HEK293 (cell line): ENCODE measurements around the gene ENAH.

Source experiments
- BCL11A ChIP-seq: fragments of 450-650 bp; formaldehyde crosslinking; IDR thresholded peaks from 2 replicates; pipeline ENCODE4 v1.5.1; 2016; ENCODE audit warnings: low read depth, missing biosample characterization, missing genetic modification characterization
- BCL6B ChIP-seq: fragments of 450-650 bp; formaldehyde crosslinking; IDR thresholded peaks from 2 replicates; pipeline ENCODE4 v1.5.1; 2017; ENCODE audit warnings: missing biosample characterization, missing genetic modification characterization
- GLIS1 ChIP-seq: fragments of 450-650 bp; formaldehyde crosslinking; IDR thresholded peaks from 2 replicates; pipeline ENCODE4 v1.5.1; 2016; ENCODE audit warnings: missing biosample characterization, missing genetic modification characterization
- HIC1 ChIP-seq: fragments of 450-650 bp; formaldehyde crosslinking; IDR thresholded peaks from 2 replicates; pipeline ENCODE4 v1.5.1; 2016; ENCODE audit warnings: missing biosample characterization, missing genetic modification characterization
- KLF9 ChIP-seq: fragments of 450-650 bp; formaldehyde crosslinking; IDR thresholded peaks from 2 replicates; pipeline ENCODE4 v1.5.1; 2016; ENCODE audit warnings: missing biosample characterization, missing genetic modification characterization, low read depth
- OSR2 ChIP-seq: fragments of 450-650 bp; formaldehyde crosslinking; IDR thresholded peaks from 2 replicates; pipeline ENCODE4 v1.5.1; 2016; ENCODE audit warnings: missing biosample characterization, missing genetic modification characterization
- SP7 ChIP-seq: fragments of 450-650 bp; formaldehyde crosslinking; IDR thresholded peaks from 2 replicates; pipeline ENCODE4 v1.5.1; 2016; ENCODE audit warnings: missing biosample characterization, missing genetic modification characterization
- WT1 ChIP-seq: fragments of 450-650 bp; formaldehyde crosslinking; IDR thresholded peaks from 2 replicates; pipeline ENCODE4 v1.5.1; 2016; ENCODE audit warnings: missing biosample characterization, missing genetic modification characterization
- ZEB2 ChIP-seq: fragments of 450-650 bp; formaldehyde crosslinking; IDR thresholded peaks from 2 replicates; pipeline ENCODE4 v1.5.1; 2016; ENCODE audit warnings: missing biosample characterization, missing genetic modification characterization
- ZNF10 ChIP-seq: fragments of 450-650 bp; formaldehyde crosslinking; IDR thresholded peaks from 2 replicates; pipeline ENCODE4 v1.5.1; 2017; ENCODE audit warnings: missing biosample characterization, missing genetic modification characterization
- ZNF121 ChIP-seq: fragments of 450-650 bp; formaldehyde crosslinking; IDR thresholded peaks from 2 replicates; pipeline ENCODE4 v1.5.1; 2016; ENCODE audit warnings: missing biosample characterization, missing genetic modification characterization
- ZNF184 ChIP-seq: fragments of 450-650 bp; IDR thresholded peaks from 2 replicates; pipeline ENCODE4 v1.5.1; 2018; ENCODE audit warnings: missing biosample characterization, mild to moderate bottlenecking, missing genetic modification characterization
- ZNF24 ChIP-seq: fragments of 450-650 bp; formaldehyde crosslinking; IDR thresholded peaks from 2 replicates; pipeline ENCODE4 v1.5.1; 2016; ENCODE audit warnings: missing biosample characterization, missing genetic modification characterization
- ZNF26 ChIP-seq: fragments of 450-650 bp; formaldehyde crosslinking; IDR thresholded peaks from 2 replicates; pipeline ENCODE4 v1.5.1; 2016; ENCODE audit warnings: missing biosample characterization, missing genetic modification characterization
- ZNF354C ChIP-seq: fragments of 450-650 bp; formaldehyde crosslinking; IDR thresholded peaks from 2 replicates; pipeline ENCODE4 v1.5.1; 2016; ENCODE audit warnings: missing biosample characterization, missing genetic modification characterization, low read depth, borderline replicate concordance
- ZNF362 ChIP-seq: fragments of 450-650 bp; formaldehyde crosslinking; IDR thresholded peaks from 2 replicates; pipeline ENCODE4 v1.5.1; 2016; ENCODE audit warnings: missing biosample characterization, missing genetic modification characterization
- ZNF449 ChIP-seq: fragments of 450-650 bp; formaldehyde crosslinking; IDR thresholded peaks from 2 replicates; pipeline ENCODE4 v1.5.1; 2017; ENCODE audit warnings: missing biosample characterization, mild to moderate bottlenecking, missing genetic modification characterization, moderate library complexity
- ZNF513 ChIP-seq: fragments of 450-650 bp; IDR thresholded peaks from 2 replicates; pipeline ENCODE4 v1.5.1; 2018; ENCODE audit warnings: missing biosample characterization, missing genetic modification characterization
- ZNF529 ChIP-seq: fragments of 450-650 bp; formaldehyde crosslinking; IDR thresholded peaks from 2 replicates; pipeline ENCODE4 v1.5.1; 2017; ENCODE audit warnings: missing genetic modification characterization, missing biosample characterization; ENCODE audit not compliant: insufficient replicate concordance
- ZNF548 ChIP-seq: fragments of 450-650 bp; formaldehyde crosslinking; IDR thresholded peaks from 2 replicates; pipeline ENCODE4 v1.5.1; 2016; ENCODE audit warnings: missing biosample characterization, missing genetic modification characterization
- ZNF560 ChIP-seq: fragments of 450-650 bp; formaldehyde crosslinking; IDR thresholded peaks from 2 replicates; pipeline ENCODE4 v1.5.1; 2017; ENCODE audit warnings: missing biosample characterization, missing genetic modification characterization, borderline replicate concordance
- ZNF623 ChIP-seq: fragments of 450-650 bp; formaldehyde crosslinking; IDR thresholded peaks from 2 replicates; pipeline ENCODE4 v1.5.1; 2016; ENCODE audit warnings: missing biosample characterization, missing genetic modification characterization
- ZNF629 ChIP-seq: fragments of 450-650 bp; formaldehyde crosslinking; IDR thresholded peaks from 2 replicates; pipeline ENCODE4 v1.5.1; 2017; ENCODE audit warnings: missing biosample characterization, missing genetic modification characterization
- ZNF645 ChIP-seq: fragments of 450-650 bp; formaldehyde crosslinking; IDR thresholded peaks from 2 replicates; pipeline ENCODE4; 2016; ENCODE audit warnings: missing biosample characterization, missing genetic modification characterization
- ZNF660 ChIP-seq: fragments of 450-650 bp; IDR thresholded peaks from 2 replicates; pipeline ENCODE4 v1.5.1; 2018; ENCODE audit warnings: missing biosample characterization, mild to moderate bottlenecking, missing genetic modification characterization
- ZNF692 ChIP-seq: fragments of 450-650 bp; formaldehyde crosslinking; IDR thresholded peaks from 2 replicates; pipeline ENCODE4 v1.5.1; 2016; ENCODE audit warnings: missing biosample characterization, missing genetic modification characterization
- ZNF830 ChIP-seq: fragments of 450-650 bp; IDR thresholded peaks from 2 replicates; pipeline ENCODE4 v1.5.0; 2018; ENCODE audit warnings: missing biosample characterization, missing genetic modification characterization, low read depth, mild to moderate bottlenecking, moderate library complexity

The ENAH gene

GRCh38 chr1:225700164-225700821 is 47.4 kb upstream of the ENAH start (continued):
- no peak for TF ChIP-seq ZNF184 (tag by site-specific recombination)
- peak; percentile 93 for TF ChIP-seq BCL11A (tag by site-specific recombination)
- TF ChIP-seq SP7 (tag by site-specific recombination) = peak; percentile 88; the same call in 1 of the 2 replicates
- TF ChIP-seq BCL6B (tag by site-specific recombination) = peak; percentile 25; the same call in 1 of the 2 replicates
- TF ChIP-seq ZNF354C (tag by site-specific recombination) = no peak
- TF ChIP-seq ZNF629 = peak; percentile 86
- peak; percentile 54; the same call in 1 of the 2 replicates for TF ChIP-seq ZNF10 (tag by site-specific recombination)
- TF ChIP-seq ZNF548 (tag by site-specific recombination) = no peak
- TF ChIP-seq ZNF24 (tag by site-specific recombination) = peak; percentile 69; the same call in 1 of the 2 replicates
- TF ChIP-seq ZNF513 (tag by site-specific recombination) = no peak
- TF ChIP-seq KLF9 (tag by site-specific recombination) = no peak
- no peak for TF ChIP-seq ZNF560
- TF ChIP-seq ZNF830 = no peak
- TF ChIP-seq ZEB2 (tag by site-specific recombination) = peak; percentile 78
- no peak for TF ChIP-seq ZNF529
- peak; percentile 98 for TF ChIP-seq HIC1
- TF ChIP-seq ZNF645 = no peak
- no peak for TF ChIP-seq ZNF26 (tag by site-specific recombination)
- TF ChIP-seq ZNF362 (tag by site-specific recombination) = no peak
- TF ChIP-seq WT1 (tag by site-specific recombination) = peak; percentile 84
- peak; percentile 14; the same call in 1 of the 2 replicates for TF ChIP-seq ZNF449 (tag by site-specific recombination)
- peak; percentile 96 for TF ChIP-seq ZNF660 (tag by site-specific recombination)
- TF ChIP-seq ZNF623 = no peak
- no peak for TF ChIP-seq ZNF121 (tag by site-specific recombination)
- TF ChIP-seq OSR2 = peak; percentile 50; the same call in 1 of the 2 replicates
- peak; percentile 87 for TF ChIP-seq GLIS1 (tag by site-specific recombination)
- peak; percentile 89 for TF ChIP-seq ZNF692
